Osteocyte (in vitro differentiated cells): Measurements from ENCODE around the gene GRK1. TPM values are rescaled to one million over a fixed set of nuclear protein-coding genes. Genes with fewer than 3 reads are reported as not detected.
A peak's percentile ranks its signal among the peaks of the same experiment; 100 is the strongest.

Experiments
- DNase-seq: peaks from one replicate; pipeline ENCODE4 v3.0.0; 2021; ENCODE audit warnings: mixed read lengths; ENCODE audit not compliant: unreplicated experiment; ENCODE audit errors: extremely low spot score
- H3K27ac Mint-ChIP-seq: one replicate; pipeline ENCODE4 v1.8.0; 2021; ENCODE audit warnings: mild to moderate bottlenecking, mixed read lengths; ENCODE audit not compliant: unreplicated experiment
- H3K27me3 Mint-ChIP-seq: one replicate; pipeline ENCODE4 v1.8.0; 2021; ENCODE audit warnings: mixed read lengths; ENCODE audit not compliant: unreplicated experiment
- H3K36me3 Mint-ChIP-seq: one replicate; pipeline ENCODE4 v1.8.0; 2021; ENCODE audit warnings: mixed read lengths; ENCODE audit not compliant: unreplicated experiment
- H3K4me1 Mint-ChIP-seq: one replicate; pipeline ENCODE4 v1.8.0; 2021; ENCODE audit warnings: mixed read lengths; ENCODE audit not compliant: unreplicated experiment
- H3K4me3 Mint-ChIP-seq: one replicate; pipeline ENCODE4 v1.8.0; 2021; ENCODE audit warnings: mild to moderate bottlenecking, moderate library complexity, mixed read lengths; ENCODE audit not compliant: unreplicated experiment
- H3K9me3 Mint-ChIP-seq: one replicate; pipeline ENCODE4 v1.8.0; 2021; ENCODE audit warnings: mixed read lengths; ENCODE audit not compliant: unreplicated experiment
- total RNA-seq: library from RNA; stranded (reverse); gene quantifications from 2 replicates; pipeline ENCODE4 v1.2.1, GENCODE V29; 2021
- TF ChIP-seq, protein P1 (sequence below): fragments of 200-600 bp; sonication (generic); IDR thresholded peaks from 2 replicates; pipeline ENCODE4 v1.5.0; 2021; ENCODE audit warnings: antibody characterized with exemption, mild to moderate bottlenecking, moderate library complexity

The GRK1 gene
- total RNA-seq, 1 donor from 2014 or later = not detected

DNA sequence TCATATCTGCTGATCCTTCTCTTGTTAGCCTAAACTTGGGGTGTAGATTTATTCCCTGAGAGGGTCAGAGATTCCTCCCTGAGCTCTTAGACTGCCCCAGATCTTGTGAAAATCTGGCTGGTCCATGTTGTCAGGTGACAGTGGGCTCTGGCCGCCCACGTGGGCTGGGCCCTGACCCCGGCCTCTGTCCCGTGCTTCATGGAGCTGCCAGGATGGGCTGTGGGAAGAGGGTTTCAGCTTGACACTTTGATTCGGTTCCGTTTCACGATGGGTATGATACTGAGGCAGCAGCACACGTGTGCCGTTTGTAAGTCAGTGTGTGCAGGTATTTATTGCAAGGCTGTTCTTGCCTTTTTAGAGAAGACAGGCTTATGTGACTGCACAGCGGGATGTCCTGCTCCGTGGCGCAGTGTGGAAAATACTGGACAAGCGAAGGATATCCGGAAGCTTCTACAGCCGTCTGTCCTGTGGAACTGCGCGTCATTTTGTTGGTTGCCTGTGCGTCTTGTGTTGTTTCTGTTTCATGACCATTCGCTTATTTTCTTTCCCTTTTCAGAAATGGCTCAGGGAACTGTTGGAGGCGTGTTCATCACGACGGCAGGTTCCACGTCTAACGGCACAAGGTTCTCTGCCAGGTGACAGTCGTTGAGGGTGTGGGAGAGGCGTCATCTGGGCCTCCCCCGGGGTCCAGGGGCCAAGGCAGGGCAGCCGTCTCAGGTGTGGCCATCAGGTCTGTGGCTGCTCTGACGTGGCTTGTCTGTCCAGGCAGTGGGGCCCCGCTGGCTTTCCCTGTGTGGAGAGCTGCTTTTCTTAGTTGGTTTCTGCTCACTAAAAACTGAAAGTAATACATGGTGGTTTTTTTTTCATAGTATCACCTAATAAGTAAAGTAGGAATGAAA lies 29.5 kb upstream of the GRK1 start:
- Mint-ChIP-seq H3K4me1 (no peaks in the 10 kb centered on the region), H3K27ac (no peak overlapping the region), H3K27me3 (no peaks in the 10 kb centered on the region), H3K4me3 (no peak overlapping the region), H3K9me3 (peaks cover 4% of the 10 kb centered on the region), H3K36me3 (peaks cover 74% of the 10 kb centered on the region)
- TF ChIP-seq, protein P1, sequence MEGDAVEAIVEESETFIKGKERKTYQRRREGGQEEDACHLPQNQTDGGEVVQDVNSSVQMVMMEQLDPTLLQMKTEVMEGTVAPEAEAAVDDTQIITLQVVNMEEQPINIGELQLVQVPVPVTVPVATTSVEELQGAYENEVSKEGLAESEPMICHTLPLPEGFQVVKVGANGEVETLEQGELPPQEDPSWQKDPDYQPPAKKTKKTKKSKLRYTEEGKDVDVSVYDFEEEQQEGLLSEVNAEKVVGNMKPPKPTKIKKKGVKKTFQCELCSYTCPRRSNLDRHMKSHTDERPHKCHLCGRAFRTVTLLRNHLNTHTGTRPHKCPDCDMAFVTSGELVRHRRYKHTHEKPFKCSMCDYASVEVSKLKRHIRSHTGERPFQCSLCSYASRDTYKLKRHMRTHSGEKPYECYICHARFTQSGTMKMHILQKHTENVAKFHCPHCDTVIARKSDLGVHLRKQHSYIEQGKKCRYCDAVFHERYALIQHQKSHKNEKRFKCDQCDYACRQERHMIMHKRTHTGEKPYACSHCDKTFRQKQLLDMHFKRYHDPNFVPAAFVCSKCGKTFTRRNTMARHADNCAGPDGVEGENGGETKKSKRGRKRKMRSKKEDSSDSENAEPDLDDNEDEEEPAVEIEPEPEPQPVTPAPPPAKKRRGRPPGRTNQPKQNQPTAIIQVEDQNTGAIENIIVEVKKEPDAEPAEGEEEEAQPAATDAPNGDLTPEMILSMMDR = no peak
- DNase-seq = no peak

DNA sequence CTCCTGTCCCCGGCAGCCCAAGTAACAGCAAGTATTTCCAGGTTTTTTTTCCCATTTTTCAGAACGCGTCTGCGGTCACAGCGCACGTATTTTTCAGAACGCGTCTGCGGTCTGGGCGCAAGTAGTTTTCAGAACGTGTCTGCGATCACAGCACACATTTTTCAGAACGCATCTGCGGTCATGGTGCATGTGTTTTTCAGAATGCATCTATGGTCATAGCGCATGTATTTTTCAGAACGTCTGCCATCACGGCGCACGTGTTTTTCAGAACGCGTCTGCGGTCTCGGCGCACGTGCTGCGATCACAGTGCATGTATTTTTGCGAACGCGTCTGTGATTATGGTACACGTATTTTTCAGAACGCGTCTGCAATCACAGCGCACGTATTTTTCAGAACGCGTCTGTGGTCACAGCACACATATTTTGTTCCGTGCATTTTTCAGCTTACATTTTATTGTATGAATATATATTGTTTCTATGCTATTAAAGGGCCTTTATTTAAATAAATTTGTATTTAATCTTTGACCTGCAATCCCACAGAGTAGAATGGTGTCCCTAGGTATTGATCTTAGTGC lies 28.8 kb upstream of the GRK1 start:
- no peaks in the 10 kb centered on the region for H3K4me1 Mint-ChIP-seq
- H3K36me3 Mint-ChIP-seq = peaks cover 68% of the 10 kb centered on the region
- DNase-seq = peak; percentile 68
- TF ChIP-seq, protein P1 = no peak
- no peak overlapping the region for H3K27ac Mint-ChIP-seq
- H3K4me3 Mint-ChIP-seq = no peak overlapping the region
- H3K27me3 Mint-ChIP-seq = no peaks in the 10 kb centered on the region
- H3K9me3 Mint-ChIP-seq = peaks cover 4% of the 10 kb centered on the region

DNA sequence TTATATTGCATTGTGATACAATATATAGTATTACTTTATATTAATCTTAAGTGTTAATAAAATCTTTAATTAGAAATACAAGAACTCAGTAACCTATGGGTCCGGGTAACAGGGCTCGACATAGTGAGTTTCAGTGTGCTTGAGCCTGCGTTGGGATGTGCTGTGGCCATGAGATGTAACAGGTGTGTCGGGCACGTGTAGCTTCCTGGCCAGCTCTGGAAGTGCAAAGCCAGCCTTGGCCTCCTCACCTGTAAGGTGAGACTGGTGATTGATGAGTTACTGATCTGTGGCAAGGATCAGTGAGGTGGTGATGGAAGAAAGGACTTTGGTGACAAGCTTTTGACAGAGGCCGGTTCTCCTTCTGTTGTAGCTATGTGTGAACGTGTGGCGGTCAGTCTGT lies 28.2 kb upstream of the GRK1 start:
- peak; percentile 53 for DNase-seq
- no peaks in the 10 kb centered on the region for H3K4me1 Mint-ChIP-seq
- TF ChIP-seq, protein P1 = no peak
- no peak overlapping the region for H3K27ac Mint-ChIP-seq
- no peaks in the 10 kb centered on the region for H3K27me3 Mint-ChIP-seq
- H3K9me3 Mint-ChIP-seq = peaks cover 4% of the 10 kb centered on the region
- peaks cover 63% of the 10 kb centered on the region for H3K36me3 Mint-ChIP-seq
- no peak overlapping the region for H3K4me3 Mint-ChIP-seq

DNA sequence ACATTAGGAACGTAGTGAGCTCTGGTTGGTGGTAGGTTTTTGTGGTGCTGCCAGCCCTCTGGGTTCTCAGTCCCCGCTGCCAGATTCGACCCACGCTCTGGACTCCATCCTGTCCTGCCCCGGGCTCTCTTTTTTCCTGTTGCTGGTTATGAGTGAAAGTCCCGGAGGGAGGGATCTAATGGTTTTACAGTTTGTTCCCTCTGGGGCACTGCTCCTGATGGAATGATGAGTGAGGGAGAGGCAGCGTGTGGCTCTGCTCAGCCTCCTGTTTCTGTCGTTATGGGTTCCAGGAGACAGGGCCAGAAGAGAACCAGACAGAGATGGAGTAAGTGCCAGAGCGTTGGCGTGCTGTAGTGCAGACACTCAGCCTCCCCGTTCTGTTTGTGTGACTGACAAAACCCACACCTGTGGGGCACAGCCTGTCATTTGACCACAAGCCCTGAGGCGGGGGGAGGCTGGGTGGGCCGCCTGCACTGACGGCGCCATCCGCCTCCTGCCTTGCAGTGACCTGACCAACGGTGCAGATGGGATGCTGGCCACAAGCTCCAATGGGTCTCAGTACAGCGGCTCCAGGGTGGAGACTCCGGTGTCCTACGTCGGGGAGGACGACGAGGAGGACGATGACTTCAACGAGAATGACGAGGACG lies 27.3 kb upstream of the GRK1 start:
- Mint-ChIP-seq H3K27ac (no peak overlapping the region), H3K27me3 (no peaks in the 10 kb centered on the region), H3K4me1 (peaks cover 1% of the 10 kb centered on the region), H3K36me3 (peaks cover 56% of the 10 kb centered on the region), H3K9me3 (peaks cover 4% of the 10 kb centered on the region), H3K4me3 (no peak overlapping the region)
- TF ChIP-seq, protein P1 = no peak
- peak; percentile 81 for DNase-seq

DNA sequence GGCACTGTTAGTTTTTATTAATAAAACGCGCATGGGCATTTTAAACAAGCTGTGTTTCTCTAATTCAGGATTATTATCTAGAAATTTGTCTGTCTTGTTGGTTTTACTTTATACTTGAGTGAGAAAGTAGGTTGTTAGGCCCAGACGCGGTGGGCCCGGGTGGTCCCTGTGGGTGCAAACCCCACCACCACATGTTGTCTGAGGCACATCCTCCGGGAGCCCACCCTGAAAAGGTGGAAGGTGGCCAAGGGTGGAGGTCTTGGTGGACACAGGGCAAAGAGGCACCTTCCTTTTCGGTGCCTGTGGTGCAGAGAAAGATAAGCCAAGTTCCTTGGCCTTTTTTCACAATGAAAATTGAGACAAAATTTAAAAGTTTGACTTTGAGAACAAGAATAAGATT lies 25.6 kb upstream of the GRK1 start:
- H3K9me3 Mint-ChIP-seq = peaks cover 4% of the 10 kb centered on the region
- TF ChIP-seq, protein P1 = no peak
- peaks cover 48% of the 10 kb centered on the region for H3K36me3 Mint-ChIP-seq
- H3K4me3 Mint-ChIP-seq = no peak overlapping the region
- no peaks in the 10 kb centered on the region for H3K27me3 Mint-ChIP-seq
- H3K27ac Mint-ChIP-seq = no peak overlapping the region
- no peak for DNase-seq
- peaks cover 5% of the 10 kb centered on the region for H3K4me1 Mint-ChIP-seq
